MCF 10A (cell line): ENCODE measurements around the gene FOXL2NB. TPM values are rescaled to one million over a fixed set of nuclear protein-coding genes. Genes with fewer than 3 reads are reported as not detected.
A peak's percentile ranks its signal among the peaks of the same experiment; 100 is the strongest.

ENCODE experiments used
- BruUV-seq: library from RNA; stranded (reverse); fragments of 400-500 nt; replicated peaks from 2 replicates; lab custom pipeline; 2021; lab: Mats Ljungman, UMichigan
- CTCF ChIA-PET: fragments of 300-600 bp; sonication (Branson Sonifier 250); formaldehyde crosslinking; extraction: SDS; loops from one replicate; lab custom pipeline; 2021; ENCODE audit warnings: antibody characterized with exemption, inconsistent platforms; lab: Yijun Ruan, JAX
- POLR2A ChIA-PET: fragments of 300-600, 350-650 bp; sonication (Branson Sonifier 250); formaldehyde crosslinking; extraction: SDS; loops from one replicate; lab custom pipeline; 2020; ENCODE audit warnings: antibody characterized with exemption, inconsistent platforms; lab: Yijun Ruan, JAX
- DNase-seq: peaks from one replicate; pipeline ENCODE4 v3.0.0-alpha.2; 2018; ENCODE audit not compliant: unreplicated experiment
- H3K27ac Mint-ChIP-seq: one replicate; pipeline ENCODE4 v1.8.0; 2022; ENCODE audit warnings: mild to moderate bottlenecking, low read depth, mixed read lengths; ENCODE audit not compliant: unreplicated experiment
- H3K27me3 Mint-ChIP-seq: one replicate; pipeline ENCODE4 v1.8.0; 2022; ENCODE audit warnings: mixed read lengths; ENCODE audit not compliant: insufficient read depth, unreplicated experiment
- H3K36me3 Mint-ChIP-seq: one replicate; pipeline ENCODE4 v1.8.0; 2022; ENCODE audit warnings: mild to moderate bottlenecking, moderate library complexity, mixed read lengths; ENCODE audit not compliant: insufficient read depth, unreplicated experiment
- H3K4me1 Mint-ChIP-seq: one replicate; pipeline ENCODE4 v1.8.0; 2022; ENCODE audit warnings: mixed read lengths; ENCODE audit not compliant: insufficient read depth, unreplicated experiment
- H3K4me3 Mint-ChIP-seq: one replicate; pipeline ENCODE4 v1.8.0; 2022; ENCODE audit warnings: mild to moderate bottlenecking, moderate library complexity, mixed read lengths; ENCODE audit not compliant: unreplicated experiment
- H3K9me3 Mint-ChIP-seq: one replicate; pipeline ENCODE4 v1.8.0; 2022; ENCODE audit warnings: mixed read lengths; ENCODE audit not compliant: unreplicated experiment
- intact Hi-C: fragments of 100-400 bp; cut with micrococcal nuclease; formaldehyde crosslinking; loops from 2 replicates; pipeline ENCODE4 v1.14.1; 2022
- total RNA-seq: library from RNA; stranded (reverse); gene quantifications from 2 replicates; pipeline ENCODE4 v1.2.3, GENCODE V29; 2022
- TF ChIP-seq, protein P1 (sequence below): fragments of 200-600 bp; IDR thresholded peaks from one replicate; pipeline ENCODE4 v1.8.0; 2022; ENCODE audit warnings: antibody characterized with exemption, mild to moderate bottlenecking; ENCODE audit not compliant: unreplicated experiment

FOXL2NB gene
- total RNA-seq, 1 experiment from 2014 or later: 0.14 TPM

DNA sequence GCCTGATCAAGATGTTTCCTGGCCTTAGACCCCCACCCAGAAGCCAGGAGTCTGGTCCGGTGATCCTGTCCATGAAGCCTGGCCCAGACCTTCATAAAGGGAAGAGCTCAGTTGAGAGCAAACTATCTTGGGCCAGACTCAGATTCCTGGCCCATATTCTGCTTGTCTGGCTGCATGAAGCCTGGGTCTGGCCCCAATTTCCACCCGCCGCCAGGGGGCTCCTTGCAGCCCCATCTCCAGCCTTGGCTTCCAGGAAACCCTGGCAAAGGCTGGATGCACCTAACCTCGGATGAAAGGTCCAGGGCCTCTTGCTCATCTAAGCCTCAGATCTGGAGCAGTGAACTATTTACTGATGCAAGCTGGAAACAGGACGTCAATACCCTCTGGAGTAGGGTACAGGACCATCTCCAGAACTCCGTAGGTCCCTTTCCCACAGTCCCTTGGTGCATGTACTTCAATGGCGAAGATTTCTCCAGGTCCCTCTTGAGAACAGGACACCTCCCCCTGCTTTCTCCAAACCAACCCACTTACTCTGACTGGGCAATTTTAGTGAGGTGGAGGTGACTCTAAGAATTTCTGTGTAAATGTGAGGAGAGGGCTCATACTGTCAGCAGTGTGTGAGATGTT lies 5.6 kb upstream of the FOXL2NB start:
- no peak overlapping the region for H3K4me3 Mint-ChIP-seq
- CTCF ChIA-PET: interaction anchor here (0.6 to 1.8 kb wide), 7 partner anchors 13 to 1980 kb away, joined by 3 to 8 read pairs (median 3); no protein-coding TSS in a partner anchor
- no peaks in the 10 kb centered on the region for H3K4me1 Mint-ChIP-seq
- no peak overlapping the region for H3K27ac Mint-ChIP-seq
- H3K36me3 Mint-ChIP-seq: no peaks in the 10 kb centered on the region
- H3K9me3 Mint-ChIP-seq: no peaks in the 10 kb centered on the region
- DNase-seq: peak; percentile 66
- TF ChIP-seq, protein P1, sequence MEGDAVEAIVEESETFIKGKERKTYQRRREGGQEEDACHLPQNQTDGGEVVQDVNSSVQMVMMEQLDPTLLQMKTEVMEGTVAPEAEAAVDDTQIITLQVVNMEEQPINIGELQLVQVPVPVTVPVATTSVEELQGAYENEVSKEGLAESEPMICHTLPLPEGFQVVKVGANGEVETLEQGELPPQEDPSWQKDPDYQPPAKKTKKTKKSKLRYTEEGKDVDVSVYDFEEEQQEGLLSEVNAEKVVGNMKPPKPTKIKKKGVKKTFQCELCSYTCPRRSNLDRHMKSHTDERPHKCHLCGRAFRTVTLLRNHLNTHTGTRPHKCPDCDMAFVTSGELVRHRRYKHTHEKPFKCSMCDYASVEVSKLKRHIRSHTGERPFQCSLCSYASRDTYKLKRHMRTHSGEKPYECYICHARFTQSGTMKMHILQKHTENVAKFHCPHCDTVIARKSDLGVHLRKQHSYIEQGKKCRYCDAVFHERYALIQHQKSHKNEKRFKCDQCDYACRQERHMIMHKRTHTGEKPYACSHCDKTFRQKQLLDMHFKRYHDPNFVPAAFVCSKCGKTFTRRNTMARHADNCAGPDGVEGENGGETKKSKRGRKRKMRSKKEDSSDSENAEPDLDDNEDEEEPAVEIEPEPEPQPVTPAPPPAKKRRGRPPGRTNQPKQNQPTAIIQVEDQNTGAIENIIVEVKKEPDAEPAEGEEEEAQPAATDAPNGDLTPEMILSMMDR: peak; percentile 53
- intact Hi-C loops: loop anchor here (1.0 to 2.0 kb wide), 2 partner anchors 37 to 388 kb away; no protein-coding TSS in a partner anchor
- POLR2A ChIA-PET: interaction anchor here (0.6 kb wide), 1 partner anchor 421 kb away, joined by 3 read pairs; no protein-coding TSS in a partner anchor
- H3K27me3 Mint-ChIP-seq: peaks cover 27% of the 10 kb centered on the region
- BruUV-seq: no TSS peak

DNA sequence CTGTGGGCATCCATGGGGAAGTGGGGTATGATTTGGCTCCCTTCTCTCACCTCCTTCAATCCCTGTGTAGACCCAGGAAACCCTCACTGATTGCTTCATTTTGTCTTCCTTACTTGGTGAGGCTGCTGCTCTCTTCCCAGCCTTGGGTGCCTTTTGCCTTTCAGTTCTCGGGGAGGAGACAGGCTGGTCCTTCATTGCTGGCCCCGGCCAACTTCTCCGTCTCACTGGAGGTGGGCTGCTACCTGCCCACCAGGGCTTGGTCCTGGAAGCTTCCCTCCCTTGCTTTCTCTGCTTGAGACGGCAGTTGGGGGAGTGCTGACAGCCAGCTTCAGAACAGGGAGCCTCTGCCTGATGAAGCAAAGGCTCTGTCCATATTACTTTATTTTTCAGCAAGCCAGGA lies 4.7 kb upstream of the FOXL2NB start:
- no peaks in the 10 kb centered on the region for H3K36me3 Mint-ChIP-seq
- H3K4me1 Mint-ChIP-seq: no peaks in the 10 kb centered on the region
- no TSS peak for BruUV-seq
- peaks cover 28% of the 10 kb centered on the region for H3K27me3 Mint-ChIP-seq
- intact Hi-C loops: no loop called here
- CTCF ChIA-PET: interaction anchor here (0.6 kb wide), 1 partner anchor 380 kb away, joined by 3 read pairs; no protein-coding TSS in a partner anchor
- TF ChIP-seq, protein P1: no peak
- DNase-seq: no peak
- no peak overlapping the region for H3K27ac Mint-ChIP-seq
- POLR2A ChIA-PET: no interaction called here
- H3K9me3 Mint-ChIP-seq: no peaks in the 10 kb centered on the region
- no peak overlapping the region for H3K4me3 Mint-ChIP-seq

DNA sequence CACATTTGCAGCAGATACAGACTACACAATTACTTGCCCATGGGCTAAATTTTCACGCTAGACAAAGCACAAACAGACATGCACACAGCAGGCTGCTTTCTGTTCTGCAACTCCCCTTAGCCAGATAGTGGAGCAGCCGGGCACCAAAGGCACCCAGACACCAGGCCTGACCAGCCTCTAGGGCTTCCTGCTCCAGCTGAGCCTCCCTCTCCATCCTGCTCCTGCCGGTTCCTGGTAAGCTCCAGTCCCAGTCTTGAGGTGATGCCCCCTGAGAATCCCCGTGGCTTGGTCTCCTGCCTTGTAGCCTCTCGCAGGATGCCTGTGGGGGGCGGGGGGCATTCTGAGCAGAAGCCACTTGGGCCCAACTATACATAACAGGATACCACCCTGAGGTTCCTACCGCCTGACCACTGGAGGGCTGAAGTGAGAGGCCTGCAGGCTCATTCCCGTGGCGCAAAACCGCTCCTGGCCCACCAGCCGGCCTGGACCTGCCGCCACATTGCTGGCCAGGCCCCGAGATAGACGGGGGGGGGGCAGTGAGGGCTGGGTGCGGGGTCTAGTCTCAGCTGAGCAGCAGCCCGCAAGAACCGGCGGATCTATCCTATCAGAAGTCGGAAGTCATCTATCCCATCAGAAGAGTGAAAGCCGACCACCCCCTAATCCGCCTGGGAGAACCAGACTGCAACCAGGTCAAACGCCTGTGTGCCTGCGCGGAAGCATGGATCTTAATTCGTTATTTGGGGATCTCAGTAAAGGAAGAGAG lies 4.0 kb upstream of the FOXL2NB start:
- peaks cover 28% of the 10 kb centered on the region for H3K27me3 Mint-ChIP-seq
- TF ChIP-seq, protein P1: no peak
- ChIA-PET CTCF (interaction anchor here (0.6 kb wide), 1 partner anchor 380 kb away, joined by 3 read pairs; no protein-coding TSS in a partner anchor), POLR2A (no interaction called here)
- H3K4me1 Mint-ChIP-seq: no peaks in the 10 kb centered on the region
- no peak overlapping the region for H3K4me3 Mint-ChIP-seq
- no peak overlapping the region for H3K27ac Mint-ChIP-seq
- BruUV-seq: no TSS peak
- H3K9me3 Mint-ChIP-seq: no peaks in the 10 kb centered on the region
- H3K36me3 Mint-ChIP-seq: no peaks in the 10 kb centered on the region
- no peak for DNase-seq
- intact Hi-C loops: no loop called here
